Glomerular visceral epithelial cell (primary cell): ENCODE results near the gene LGR4.

ENCODE experiments used
- DNase-seq: peaks from one replicate; pipeline ENCODE4 v3.0.0-alpha.2; 2016; ENCODE audit errors: extremely low spot score

LGR4 gene

DNA sequence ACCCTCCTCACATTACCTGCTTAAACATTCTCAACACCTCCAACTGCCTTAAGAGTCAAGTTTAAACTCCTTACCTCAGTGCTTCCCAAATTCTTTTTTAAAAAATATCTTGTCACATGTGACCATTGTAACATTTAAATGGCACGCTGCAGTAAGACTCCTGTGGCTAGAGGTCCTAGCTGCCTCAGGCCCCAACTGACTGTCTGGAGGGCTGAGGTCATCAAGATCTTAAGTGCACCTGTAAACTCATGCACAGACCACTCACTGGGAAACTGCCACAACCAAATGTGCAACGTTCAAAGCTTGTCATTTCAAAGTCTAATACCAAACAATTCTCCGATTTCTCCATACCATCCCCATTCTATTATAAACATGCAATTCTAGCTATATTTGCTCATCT is 93.1 kb downstream of the LGR4 start:
- DNase-seq: no peak

DNA sequence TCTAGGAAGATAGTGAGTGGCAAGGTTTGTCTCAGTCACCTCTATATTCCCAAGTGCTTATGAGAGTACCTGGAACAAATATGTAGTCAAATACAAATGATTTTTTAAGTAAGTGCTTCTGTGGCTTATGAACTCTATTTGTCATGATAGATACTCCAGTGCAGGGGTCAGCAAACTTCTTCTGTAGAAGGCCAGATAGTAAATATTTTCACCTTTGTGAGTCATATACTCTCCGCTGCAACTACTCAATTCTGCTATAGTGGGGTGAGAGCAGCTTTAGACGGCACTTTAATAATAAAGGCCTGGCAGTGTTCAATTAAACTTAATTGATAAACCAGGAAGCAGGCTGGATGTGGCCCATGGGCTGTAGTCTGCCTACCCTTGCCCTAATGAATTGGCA is 97.2 kb downstream of the LGR4 start:
- DNase-seq: no peak

DNA sequence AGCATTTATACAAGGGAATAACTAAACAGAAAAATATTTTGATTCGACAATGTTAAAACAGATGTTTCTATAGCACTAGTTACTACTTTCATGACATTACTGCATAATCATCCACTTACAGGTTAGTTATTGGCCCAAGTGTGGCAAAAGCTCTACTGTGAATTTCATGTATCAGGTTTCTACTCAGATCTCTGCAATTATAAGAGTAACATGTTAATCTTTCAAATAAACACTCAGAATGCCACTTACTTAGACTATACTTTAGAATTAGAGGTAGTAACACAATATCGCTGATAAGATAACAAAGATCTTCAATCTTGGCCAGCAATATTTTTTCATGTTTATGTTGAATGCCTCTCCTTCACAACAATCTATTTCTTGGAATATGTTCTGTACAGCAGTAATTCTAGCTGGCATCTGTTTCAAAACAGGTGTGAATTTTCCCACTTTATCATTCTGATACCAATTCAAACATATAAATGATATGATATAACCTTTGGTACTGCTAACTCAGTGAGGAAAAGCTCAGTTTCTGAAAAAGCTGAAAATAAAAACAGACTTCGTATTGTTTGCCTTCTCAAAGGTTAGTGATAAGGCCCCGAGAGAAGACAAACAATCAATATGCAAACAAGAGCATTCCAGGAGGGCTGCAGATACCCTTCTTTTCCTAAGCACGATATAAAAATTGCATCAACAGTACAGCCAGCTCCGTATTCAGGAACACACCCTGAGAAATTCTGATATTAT is 98.6 kb downstream of the LGR4 start:
- DNase-seq: no peak

DNA sequence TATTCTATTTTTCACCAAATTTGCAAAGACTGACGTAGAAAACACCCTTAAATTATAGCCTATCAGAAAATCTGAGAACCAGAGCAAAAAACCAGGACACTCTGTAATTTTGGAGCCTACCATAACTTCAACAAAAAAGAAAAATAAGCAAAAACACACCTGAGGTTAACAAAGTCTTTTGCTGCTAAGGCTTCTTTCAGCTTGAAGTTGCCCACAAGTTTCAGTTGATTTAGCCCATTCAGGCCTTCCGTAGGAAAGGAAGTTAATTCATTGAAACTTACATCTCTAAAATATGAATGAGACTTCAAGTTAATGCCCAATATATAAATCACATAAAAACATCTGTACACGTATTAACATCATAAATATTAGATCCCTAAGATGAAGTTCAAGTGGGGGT is 99.2 kb downstream of the LGR4 start:
- no peak for DNase-seq

DNA sequence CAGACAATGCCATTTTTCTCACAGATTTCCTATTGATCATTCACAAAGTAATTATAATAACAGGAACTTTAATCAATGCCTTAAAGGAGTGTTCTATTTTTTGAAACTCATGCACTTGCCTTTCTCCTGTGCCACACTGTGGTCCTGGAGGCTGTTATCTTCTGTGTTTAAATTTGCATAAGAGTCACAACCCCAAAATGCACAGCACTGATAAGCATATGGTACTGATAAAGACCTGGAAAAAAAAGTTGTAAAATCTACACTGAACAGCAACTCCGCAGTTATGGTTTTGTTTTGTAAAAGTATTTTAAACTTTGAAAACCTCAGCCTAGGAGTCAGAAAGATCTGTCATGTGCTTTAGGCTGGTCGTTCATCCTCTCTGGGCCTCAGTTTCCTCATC is 100.4 kb downstream of the LGR4 start:
- no peak for DNase-seq

DNA sequence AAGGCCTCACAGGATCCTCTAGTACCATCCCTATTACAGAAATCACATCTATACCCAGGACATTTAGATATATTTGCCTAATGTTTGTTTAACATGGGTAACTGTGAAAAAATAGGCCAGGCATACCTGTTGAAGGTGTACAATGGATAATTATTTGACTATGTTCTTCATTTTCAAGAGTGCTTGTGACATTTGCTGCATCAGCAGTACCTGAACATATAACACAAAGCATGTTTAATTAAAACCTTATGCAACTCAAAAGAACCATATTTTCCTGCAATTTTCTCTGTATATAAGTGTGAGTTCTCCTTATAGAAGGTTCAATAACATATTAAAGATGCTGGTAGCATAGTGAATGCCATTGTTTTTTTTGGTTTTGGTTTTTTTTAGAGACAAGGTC is 101.1 kb downstream of the LGR4 start:
- DNase-seq: no peak

DNA sequence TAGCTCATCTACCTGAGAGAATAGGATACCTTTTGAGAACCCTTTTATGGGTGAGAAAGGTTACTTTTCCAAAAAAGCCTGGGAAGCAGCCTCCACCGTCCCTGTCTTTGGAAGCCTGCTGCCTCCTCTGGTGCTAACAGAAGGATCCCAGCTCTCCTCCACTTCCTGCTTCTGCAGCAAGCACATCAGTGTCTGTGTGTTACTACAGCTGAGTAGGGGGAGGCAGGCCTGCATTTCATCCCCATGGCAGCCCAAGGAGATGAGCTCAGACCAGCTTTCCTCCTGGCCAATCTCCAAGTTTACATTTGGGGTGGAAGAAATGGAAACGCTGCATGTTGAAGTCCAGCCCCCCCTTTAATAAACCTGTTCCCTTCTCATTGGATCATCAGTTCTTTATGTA is 102.2 kb downstream of the LGR4 start:
- DNase-seq: no peak

DNA sequence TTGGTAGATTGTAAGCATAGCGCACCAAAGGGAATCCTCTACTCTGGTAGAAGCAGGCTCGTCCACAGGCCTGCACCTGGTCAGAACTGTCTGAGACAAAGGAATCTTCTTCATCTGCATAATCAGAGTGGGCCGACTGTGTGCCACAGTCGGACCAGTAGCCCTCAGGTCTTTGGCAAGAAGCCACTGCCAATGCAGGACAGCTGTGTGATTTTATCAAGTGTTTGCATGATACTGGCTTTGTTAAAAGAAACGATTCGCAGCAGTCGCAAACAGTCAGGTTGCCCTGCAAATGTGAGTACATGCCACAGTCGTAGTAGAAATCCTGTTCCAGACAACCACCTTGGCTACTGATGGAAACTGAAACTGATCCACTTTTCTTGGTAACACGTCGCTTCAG is 104.7 kb downstream of the LGR4 start:
- no peak for DNase-seq

DNA sequence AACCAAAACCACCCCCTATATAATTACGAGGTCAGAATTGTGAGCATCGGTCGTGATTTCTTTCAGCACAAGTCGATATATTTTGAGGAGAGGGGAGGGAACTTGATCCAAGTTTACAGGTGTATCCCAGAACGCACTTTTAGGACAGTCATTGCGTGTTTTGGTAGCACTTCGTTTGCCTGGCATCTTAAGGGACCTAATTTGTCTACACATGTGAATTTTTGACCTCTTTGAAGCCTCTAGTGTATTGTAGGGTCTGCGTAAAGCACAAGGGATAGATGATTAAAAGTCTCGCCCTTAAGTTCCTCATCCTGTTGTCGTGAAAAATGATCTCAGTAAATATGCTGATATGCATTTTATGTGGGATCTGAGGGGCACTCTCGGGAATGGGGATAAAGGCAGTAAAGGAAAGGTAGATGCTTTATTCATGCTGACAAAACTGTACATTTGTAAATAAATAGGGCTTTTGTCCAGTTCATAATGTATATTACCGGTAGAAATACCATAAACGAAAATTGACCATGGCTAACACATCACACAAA is 108.9 kb downstream of the LGR4 start:
- DNase-seq: no peak

DNA sequence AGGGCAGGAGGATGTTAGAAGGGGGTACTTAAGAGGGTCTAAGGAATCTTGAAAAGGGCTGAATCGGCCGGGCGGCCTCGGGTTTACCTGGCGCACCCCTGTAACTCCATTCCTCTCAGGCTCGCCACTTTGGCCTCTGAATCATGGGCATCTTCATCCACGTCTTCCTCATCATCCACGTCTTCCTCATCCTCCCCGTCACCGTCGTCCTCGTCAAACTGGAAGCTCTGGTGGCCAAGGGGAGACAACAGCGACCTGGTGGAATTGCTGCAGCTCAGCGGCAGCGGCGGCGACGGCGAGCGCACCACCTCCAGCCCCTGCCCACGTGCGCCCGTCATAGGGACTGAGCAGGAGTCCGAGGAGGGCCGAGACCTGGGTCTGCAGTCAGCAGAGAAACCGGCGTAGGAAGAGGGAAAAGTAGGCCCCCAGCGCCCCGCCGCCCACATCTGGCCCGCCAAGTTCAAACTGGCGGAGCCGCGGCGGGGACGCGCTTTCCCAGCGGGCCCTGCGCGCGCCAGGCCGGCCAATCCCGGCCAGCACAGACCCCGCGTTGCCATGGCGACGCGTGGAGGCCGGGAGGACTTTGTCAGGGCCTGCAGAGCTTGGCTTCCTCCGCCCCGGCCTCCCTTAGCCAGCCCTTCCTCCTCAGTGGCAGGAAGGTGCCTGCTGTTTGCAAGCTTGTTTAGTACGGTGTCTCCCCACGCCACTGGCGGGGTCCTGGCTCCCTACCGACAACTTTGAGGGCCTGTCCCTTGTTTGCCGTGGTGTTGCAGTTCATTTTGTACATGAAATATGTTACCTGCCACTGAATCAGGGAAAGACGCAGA is 109.6 kb downstream of the LGR4 start, which contains the start of gene CCDC34:
Gene CCDC34, minus strand, starts transcription at position 467 of the 827 bp plus-strand sequence. Its CDS starts 21 bp downstream, at position 446.
- peak; percentile 94 for DNase-seq

DNA sequence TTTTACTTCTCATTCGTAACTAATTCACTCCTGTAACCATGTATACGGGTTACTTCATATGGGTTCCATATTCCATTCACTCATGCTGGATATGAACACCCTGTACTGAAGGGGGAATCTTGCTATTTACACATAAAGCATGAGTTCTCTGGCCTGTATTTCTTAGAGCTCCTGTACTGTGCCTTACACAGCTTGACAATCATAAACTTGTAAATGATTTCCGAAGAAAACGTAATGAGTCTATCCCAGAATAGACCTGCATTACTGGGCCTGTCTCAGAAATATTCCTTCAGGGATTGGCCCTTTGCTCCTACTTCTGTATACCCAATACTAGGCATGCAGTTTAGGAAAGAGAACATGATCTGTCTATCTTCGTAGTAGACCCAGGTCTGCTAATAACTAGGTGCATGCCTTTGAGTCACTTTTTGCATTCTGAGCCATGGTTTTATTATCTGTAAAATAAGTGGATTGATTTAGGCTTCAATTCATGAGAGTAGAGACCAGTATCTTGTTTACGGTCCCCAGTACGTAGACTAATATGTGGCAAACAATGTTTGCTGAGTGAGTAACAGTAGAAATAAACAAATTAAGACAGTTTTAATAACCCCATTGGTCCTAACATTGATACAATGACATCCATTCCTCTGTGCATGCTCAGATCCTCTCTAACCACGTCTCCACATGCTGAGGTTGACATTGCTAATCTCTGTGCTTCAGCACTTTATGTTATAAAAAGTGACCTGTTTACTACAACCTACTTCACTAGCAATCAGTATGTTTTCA is 110.8 kb downstream of the LGR4 start:
- no peak for DNase-seq

DNA sequence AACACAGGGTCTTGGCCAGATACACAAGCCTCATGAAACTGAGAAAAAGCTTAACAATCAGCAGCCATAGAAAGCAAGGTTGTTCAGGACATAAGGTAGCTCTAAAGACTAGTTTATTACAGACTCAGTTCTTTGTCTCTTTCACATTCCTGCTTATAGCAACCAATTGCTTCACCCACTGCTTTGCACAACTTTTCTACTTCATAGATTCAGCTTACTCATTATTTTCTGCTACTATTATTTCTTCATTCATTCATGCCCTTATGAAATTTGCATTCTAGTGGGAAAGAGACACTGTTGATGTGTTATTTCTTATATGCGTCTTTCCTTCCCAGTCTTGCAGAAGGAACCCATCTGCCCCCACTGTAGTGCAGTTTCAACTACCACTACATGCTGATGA is 114.3 kb downstream of the LGR4 start:
- DNase-seq: no peak

DNA sequence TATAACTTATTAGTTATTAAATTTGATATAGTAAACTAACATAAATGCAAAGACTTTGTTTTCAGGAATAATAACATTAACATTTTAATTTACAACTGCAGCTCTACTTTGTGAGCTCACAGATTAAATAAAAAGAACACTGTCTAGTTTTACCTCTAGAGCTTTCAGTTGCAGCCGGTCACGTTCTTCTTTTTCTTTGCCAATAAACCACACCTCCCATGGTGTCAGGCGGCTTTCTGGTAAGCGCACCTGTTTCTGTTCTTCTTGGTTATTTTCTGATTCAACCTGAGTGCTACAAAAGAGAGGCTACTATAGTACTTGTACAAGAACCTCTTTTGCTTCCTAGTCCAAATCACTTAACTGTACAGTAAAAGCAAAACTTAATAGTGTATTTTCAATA is 115.3 kb downstream of the LGR4 start:
- no peak for DNase-seq

DNA sequence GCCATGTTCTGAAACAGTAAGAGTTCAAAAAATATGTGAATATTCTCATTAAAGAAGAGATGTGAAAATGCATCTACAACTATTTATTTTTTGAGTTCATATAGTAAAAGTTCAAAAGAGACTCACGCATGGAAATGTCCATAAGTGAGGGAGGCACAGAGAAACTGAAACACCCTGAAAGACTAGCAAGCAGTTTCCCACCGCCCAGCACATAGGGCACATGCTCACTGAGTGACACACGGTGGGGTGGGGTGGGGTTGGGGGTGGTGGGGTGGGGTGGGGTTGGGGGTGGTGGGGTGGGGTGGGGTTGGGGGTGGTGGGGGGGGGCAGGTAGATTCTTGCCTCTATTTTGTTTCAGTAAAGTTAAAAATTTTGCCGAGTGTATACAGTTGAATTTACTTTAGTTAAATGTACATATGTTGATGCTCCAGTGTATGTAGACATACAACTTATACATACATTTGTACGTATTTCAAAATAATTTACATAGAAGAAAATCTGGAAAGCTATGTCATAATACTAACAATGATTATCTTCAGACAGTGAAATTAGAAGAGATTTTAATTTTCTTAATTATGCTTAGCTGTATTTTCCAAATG is 115.9 kb downstream of the LGR4 start:
- DNase-seq: no peak

DNA sequence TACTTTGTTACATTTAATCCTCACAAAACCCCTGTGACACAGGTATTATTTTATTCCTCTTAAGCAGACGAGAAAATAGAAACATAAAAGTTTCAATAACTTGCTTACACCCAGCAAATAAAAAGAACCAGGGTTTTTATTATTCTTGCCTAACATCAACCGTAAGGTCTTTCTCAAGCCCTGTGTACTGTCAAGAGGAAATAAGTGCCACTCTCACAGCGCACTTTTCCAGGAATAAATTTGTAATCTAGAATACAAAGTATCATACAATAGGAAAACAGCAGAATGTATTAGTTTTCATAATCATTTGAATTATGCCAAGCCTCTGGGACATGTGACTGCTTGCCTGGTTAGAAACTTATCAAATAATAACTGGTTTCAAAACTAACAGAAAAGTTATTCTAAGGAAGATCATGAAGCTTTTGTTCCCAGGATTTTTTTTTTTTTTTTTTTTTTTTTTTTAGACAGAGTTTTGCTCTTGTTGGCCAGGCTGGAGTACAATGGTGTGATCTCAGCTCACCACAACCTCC is 117.0 kb downstream of the LGR4 start:
- no peak for DNase-seq

DNA sequence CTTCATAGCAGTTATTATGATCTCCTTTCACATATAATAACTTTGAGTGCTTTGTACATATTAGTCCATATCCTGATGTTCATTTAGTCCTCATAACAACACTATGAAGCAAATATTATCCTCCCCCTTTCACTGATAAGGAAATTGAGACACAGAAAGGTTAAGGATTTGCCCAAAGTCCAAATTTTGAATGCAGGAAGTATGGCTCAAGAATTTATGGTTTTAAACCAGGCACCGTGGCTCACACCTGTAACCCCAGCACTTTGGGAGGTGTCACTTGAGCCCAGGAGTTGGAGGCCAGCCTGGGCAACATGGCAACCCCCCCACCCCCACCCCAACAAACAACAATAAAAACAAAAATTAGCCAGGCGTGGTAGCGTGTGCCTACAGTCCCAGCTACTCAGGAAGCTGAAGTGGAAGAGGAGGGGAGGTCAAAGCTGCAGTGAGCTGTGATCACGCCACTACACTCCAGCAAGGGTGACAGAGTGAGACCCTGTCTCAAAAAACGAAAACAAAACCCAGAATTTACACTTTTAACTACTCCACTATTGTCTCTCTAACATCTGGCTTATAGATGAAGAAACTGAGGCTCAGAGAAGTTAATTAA is 118.1 kb downstream of the LGR4 start:
- no peak for DNase-seq

DNA sequence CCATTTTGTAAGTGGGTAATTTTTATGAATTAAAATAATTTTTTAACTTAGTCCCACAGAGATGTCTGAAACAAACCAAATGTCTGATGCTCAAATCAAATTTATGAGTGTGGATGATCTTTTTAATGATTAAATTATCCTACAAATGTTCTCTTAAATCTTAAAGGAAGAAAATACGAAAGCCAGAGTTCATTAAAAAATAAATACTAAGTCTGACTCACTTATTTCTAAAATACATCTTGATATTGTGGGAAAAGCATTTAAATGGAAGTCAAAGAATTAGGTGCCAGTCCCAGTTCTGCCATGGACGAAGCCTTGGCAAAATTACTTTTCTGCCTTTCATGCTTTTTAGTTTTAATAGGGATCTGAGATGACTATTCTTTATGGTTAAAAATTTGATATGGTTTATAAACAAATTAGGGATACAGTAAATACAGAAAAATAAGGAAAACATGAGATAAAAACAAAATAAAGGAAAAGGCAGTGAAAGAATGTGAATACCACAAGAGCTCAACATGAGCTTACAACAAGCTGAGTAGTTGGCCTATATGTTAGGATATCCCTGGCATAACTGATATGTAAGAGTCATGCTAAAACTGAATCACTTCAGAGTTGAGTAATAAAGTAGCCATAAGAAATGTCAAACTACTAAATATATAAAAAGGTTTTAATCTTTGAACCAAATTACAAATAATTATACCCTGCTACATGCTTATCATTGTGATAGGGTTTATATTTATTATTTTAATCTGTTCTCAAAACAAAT is 118.8 kb downstream of the LGR4 start:
- no peak for DNase-seq

DNA sequence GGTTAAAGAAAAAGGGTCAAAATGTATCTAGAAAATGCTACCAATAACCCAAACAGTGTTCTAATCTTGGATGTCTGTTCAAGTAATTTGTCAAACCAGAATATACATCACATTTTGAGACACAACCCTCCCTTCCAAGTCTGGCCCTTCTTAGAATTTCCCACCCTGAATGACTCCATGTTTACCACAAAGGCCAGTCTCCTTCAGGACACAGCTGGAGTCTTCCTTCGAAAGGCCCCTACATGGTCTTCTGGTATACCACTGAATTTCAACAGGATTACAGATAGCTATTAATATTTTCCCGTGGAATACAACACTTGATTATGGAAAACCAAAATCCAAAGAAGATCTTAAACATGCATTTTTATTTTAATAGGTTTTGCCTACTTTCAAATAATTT is 119.8 kb downstream of the LGR4 start:
- DNase-seq: no peak

DNA sequence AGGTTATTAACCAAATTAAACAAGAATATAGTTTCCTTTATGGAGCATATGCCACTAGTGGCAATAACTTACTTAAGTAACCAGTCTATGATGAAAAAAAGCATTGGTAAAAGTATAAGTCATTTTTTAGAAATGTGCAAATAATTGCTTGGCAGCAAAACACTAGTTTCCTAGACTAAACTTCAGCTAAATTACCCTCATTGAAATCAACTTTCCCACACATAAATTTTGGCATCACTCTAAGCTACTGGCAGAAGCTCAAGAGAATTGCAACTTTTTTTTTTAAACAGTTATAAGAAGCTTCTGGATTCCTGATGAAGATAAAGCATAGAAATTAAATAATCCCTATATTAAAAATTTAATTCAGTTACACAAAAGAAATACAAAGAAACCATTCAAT is 122.1 kb downstream of the LGR4 start:
- DNase-seq: no peak

DNA sequence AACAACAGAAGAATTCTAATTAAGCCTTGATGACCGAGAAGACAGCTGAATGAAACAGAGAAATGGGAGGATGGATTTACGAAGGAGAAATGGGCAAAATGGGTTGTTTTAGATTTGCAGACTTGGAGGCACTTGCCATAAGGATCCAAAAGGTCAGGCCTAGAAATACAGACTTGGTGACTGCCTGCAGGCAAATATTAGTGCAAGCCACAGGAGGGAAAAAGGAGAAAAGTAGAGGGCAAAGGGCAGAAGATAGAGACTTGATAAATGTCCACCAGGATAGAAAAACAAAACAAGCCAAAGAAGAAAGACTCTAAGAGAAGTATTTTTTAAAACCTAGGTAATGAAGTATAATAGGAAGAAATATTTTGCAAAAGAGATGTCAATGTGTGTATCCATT is 122.7 kb downstream of the LGR4 start:
- DNase-seq: no peak
